Osteoblast (primary cell): ENCODE measurements around the gene LHFPL3. TPM values are rescaled to one million over a fixed set of nuclear protein-coding genes. Genes with fewer than 3 reads are reported as not detected.

ENCODE experiments used
- DNase-seq: peaks from one replicate; pipeline ENCODE4 v3.0.0; 2011; ENCODE audit warnings: low spot score, mixed read lengths; ENCODE audit not compliant: insufficient read length; ENCODE audit errors: missing footprints
- H2AFZ ChIP-seq: 2 replicates; pipeline ENCODE4 v1.6.0; 2011; ENCODE audit warnings: mild to moderate bottlenecking, low read length
- H3K27ac ChIP-seq: 2 replicates; pipeline ENCODE4 v1.5.1; 2011; ENCODE audit warnings: mild to moderate bottlenecking, low read depth, low read length, moderate library complexity
- H3K27me3 ChIP-seq: 2 replicates; pipeline ENCODE4 v1.6.0; 2012; ENCODE audit warnings: mild to moderate bottlenecking, control low read depth, inconsistent platforms, low read length, moderate library complexity; ENCODE audit not compliant: insufficient read depth
- H3K36me3 ChIP-seq: 2 replicates; pipeline ENCODE4 v1.5.1; 2011; ENCODE audit warnings: mild to moderate bottlenecking, low read length, control low read depth, moderate library complexity; ENCODE audit not compliant: insufficient read depth
- H3K4me1 ChIP-seq: 2 replicates; pipeline ENCODE4 v1.5.1; 2011; ENCODE audit warnings: mild to moderate bottlenecking, low read length, control low read depth, moderate library complexity; ENCODE audit not compliant: insufficient read depth
- H3K4me2 ChIP-seq: 2 replicates; pipeline ENCODE4 v1.6.0; 2011; ENCODE audit warnings: mild to moderate bottlenecking, low read length; ENCODE audit not compliant: insufficient read depth
- H3K4me3 ChIP-seq: fragments of 200-600 bp; sonication (generic); 3 replicates; pipeline ENCODE4 v1.5.1; 2012; ENCODE audit warnings: mild to moderate bottlenecking, low read length, inconsistent platforms; ENCODE audit not compliant: insufficient read depth
- H3K79me2 ChIP-seq: 2 replicates; pipeline ENCODE4 v1.6.0; 2012; ENCODE audit warnings: mild to moderate bottlenecking, low read length, control low read depth, inconsistent platforms; ENCODE audit not compliant: insufficient read depth
- H3K9me3 ChIP-seq: 2 replicates; pipeline ENCODE4 v1.5.1; 2011; ENCODE audit warnings: low read depth, low read length, control low read depth
- H4K20me1 ChIP-seq: 2 replicates; pipeline ENCODE4 v1.6.0; 2012; ENCODE audit warnings: mild to moderate bottlenecking, low read length, control low read depth; ENCODE audit not compliant: insufficient read depth
- CTCF ChIP-seq: IDR thresholded peaks from 2 replicates; pipeline ENCODE4 v1.5.1; 2011; ENCODE audit warnings: mild to moderate bottlenecking, low read depth, low read length, moderate library complexity; ENCODE audit errors: extremely low read depth
- total RNA-seq: library from RNA; depleted of rRNA; stranded (reverse); fragments of >200 nt; gene quantifications from 2 replicates; pipeline ENCODE4 v1.2.3, GENCODE V29; 2012

LHFPL3 gene
- total RNA-seq, 1 donor, result not detected

GRCh38 chr7:104655592-104655991 lies 327.2 kb downstream of the LHFPL3 start:
- H3K36me3 ChIP-seq, result no peaks in the 10 kb centered on the region
- no peak overlapping the region for H3K4me3 ChIP-seq
- no peak for DNase-seq
- no peak overlapping the region for H2AFZ ChIP-seq
- H3K9me3 ChIP-seq, result no peaks in the 10 kb centered on the region
- H3K79me2 ChIP-seq, result no peaks in the 10 kb centered on the region
- no peaks in the 10 kb centered on the region for H3K4me1 ChIP-seq
- no peaks in the 10 kb centered on the region for H3K27me3 ChIP-seq
- H3K27ac ChIP-seq, result no peak overlapping the region
- no peaks in the 10 kb centered on the region for H4K20me1 ChIP-seq
- H3K4me2 ChIP-seq, result no peak overlapping the region
- no peak for TF ChIP-seq CTCF

DNA sequence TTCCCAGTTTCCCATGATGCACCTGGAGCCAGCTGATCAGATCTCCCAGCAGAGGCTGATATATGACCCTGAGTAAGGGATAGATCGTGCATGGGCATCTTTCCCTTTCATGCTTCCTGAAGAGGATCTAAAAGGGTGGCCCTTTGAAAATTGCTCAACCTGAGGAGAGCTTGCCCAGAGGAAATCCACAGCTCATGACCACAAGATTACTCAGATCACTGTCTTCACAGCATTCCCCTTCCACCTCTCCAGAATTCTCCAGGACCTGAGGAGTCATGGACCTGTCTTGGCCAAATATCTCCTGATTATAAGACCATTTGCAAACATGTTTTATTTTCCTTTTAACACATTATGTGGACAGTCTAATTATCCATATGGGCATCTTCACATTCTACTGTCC lies 328.1 kb downstream of the LHFPL3 start:
- Histone ChIP-seq H4K20me1 (no peaks in the 10 kb centered on the region), H3K27me3 (no peaks in the 10 kb centered on the region), H3K9me3 (no peaks in the 10 kb centered on the region), H3K4me1 (no peaks in the 10 kb centered on the region), H3K4me3 (no peak overlapping the region), H3K27ac (no peak overlapping the region), H3K79me2 (no peaks in the 10 kb centered on the region), H3K4me2 (no peak overlapping the region), H3K36me3 (no peaks in the 10 kb centered on the region), H2AFZ (no peak overlapping the region)
- TF ChIP-seq CTCF, result no peak
- DNase-seq, result no peak

- Histone ChIP-seq H3K4me1 (no peaks in the 10 kb centered on the region), H4K20me1 (no peaks in the 10 kb centered on the region), H3K36me3 (no peaks in the 10 kb centered on the region), H2AFZ (no peak overlapping the region), H3K4me2 (no peak overlapping the region), H3K4me3 (no peak overlapping the region), H3K27ac (no peak overlapping the region), H3K9me3 (no peaks in the 10 kb centered on the region), H3K27me3 (no peaks in the 10 kb centered on the region), H3K79me2 (no peaks in the 10 kb centered on the region)
- DNase-seq, result no peak
- TF ChIP-seq CTCF, result no peak
Measured at GRCh38 chr7:104657134-104657533, 328.7 kb downstream of the LHFPL3 start.

DNA sequence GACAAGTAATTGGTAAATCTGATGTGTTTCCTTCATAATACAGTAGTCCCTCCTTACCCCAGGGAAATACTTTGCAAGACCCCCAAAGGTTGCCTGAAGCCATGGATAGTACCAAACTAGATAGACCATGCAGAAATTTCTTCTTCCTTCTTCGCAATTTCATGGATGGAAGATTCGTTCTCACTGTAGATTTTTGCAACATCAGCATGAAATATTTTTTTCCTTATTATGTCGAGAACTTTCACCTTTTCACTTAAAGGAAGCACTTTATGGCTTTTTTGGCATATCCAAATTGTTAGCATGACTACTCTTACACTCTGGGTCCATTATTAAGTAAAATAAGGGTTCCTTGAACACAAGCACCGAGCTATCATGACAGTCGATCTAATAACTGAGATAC lies 333.2 kb downstream of the LHFPL3 start:
- H3K4me1 ChIP-seq, result no peaks in the 10 kb centered on the region
- H2AFZ ChIP-seq, result no peak overlapping the region
- no peak for DNase-seq
- H3K79me2 ChIP-seq, result no peaks in the 10 kb centered on the region
- no peak overlapping the region for H3K27ac ChIP-seq
- H4K20me1 ChIP-seq, result no peaks in the 10 kb centered on the region
- no peak overlapping the region for H3K4me3 ChIP-seq
- no peak overlapping the region for H3K4me2 ChIP-seq
- no peaks in the 10 kb centered on the region for H3K36me3 ChIP-seq
- TF ChIP-seq CTCF, result no peak
- no peaks in the 10 kb centered on the region for H3K27me3 ChIP-seq
- no peaks in the 10 kb centered on the region for H3K9me3 ChIP-seq
